Heart right ventricle (tissue), 16 donors: ENCODE results near the gene FAM120C. TPM values are rescaled to one million over a fixed set of nuclear protein-coding genes. Genes with fewer than 3 reads are reported as not detected.

Experiments
- ATAC-seq, 8 donors: fragments of 200-7000 bp; cut with Tn5 transposase; one replicate each; pipeline ENCODE4 v1.9.1; 2020; ENCODE audit warnings: mild to moderate bottlenecking in 8 of 8, moderate library complexity in 8 of 8, moderate number of reproducible peaks in 1 of 8
- DNase-seq, 2 donors: peaks; one replicate each; pipeline ENCODE4 v3.0.0-alpha.2; 2020
- H3K27ac ChIP-seq, 10 donors: fragments of 200-600 bp; sonication (generic) in 2 of 10; one replicate each; pipeline versions ENCODE4 v1.5.0 to v1.8.0; 2020 to 2022; ENCODE audit warnings: mild to moderate bottlenecking in 3 of 10
- H3K27me3 ChIP-seq, 7 donors: fragments of 200-600 bp; one replicate each; pipeline ENCODE4 v1.8.0; 2021 to 2022; ENCODE audit warnings: mild to moderate bottlenecking in 2 of 7
- H3K36me3 ChIP-seq, 9 donors: fragments of 200-600 bp; sonication (generic) in 1 of 9; one replicate each; pipeline versions ENCODE4 v1.5.0 to v1.8.0; 2020 to 2022; ENCODE audit warnings: mild to moderate bottlenecking in 2 of 9
- H3K4me1 ChIP-seq, 9 donors: fragments of 200-600 bp; sonication (generic) in 1 of 9; one replicate each; pipeline versions ENCODE4 v1.5.0 to v1.8.0; 2020 to 2022; ENCODE audit warnings: mild to moderate bottlenecking in 4 of 9
- H3K4me3 ChIP-seq, 10 donors: fragments of 200-600 bp; sonication (generic) in 2 of 10; one replicate each; pipeline versions ENCODE4 v1.5.0 to v1.8.0; 2020 to 2022; ENCODE audit warnings: mild to moderate bottlenecking in 7 of 10, moderate library complexity in 2 of 10
- H3K9me3 ChIP-seq, 11 donors: fragments of 200-600 bp in 10 of 11; sonication (generic) in 2 of 11; one replicate each; pipeline versions ENCODE4 v1.5.0 to v1.8.0; 2013 to 2022; ENCODE audit warnings: mild to moderate bottlenecking in 2 of 11, control low read depth in 1 of 11, moderate library complexity in 1 of 11
- WGBS, 2 donors: extraction: QIAGEN DNeasy Blood & Tissue Kit; methylation state at CpG; one replicate each; pipeline ENCODE4 v1.1.7; 2013; ENCODE audit warnings: inconsistent platforms in 1 of 2; 5-methylcytosine and 5-hydroxymethylcytosine counted together
- intact Hi-C, 10 donors: fragments of 100-400 bp; cut with DNase I; formaldehyde crosslinking; loops; one replicate each; pipeline versions ENCODE4 v1.11.1 to v1.14.2; 2022
- polyA plus RNA-seq, 2 donors: library from polyadenylated mRNA; stranded (reverse); fragments of 200-250 nt; gene quantifications; one replicate each; pipeline ENCODE4 v1.2.3, GENCODE V29; 2013
- total RNA-seq, 10 donors: library from RNA; stranded (reverse); fragmentation: NEBNext Ultra II Directional in 3 of 10; extraction: Animal tissue kit (Norgen Biotek cat#: 25700) in 3 of 10; gene quantifications; one replicate each; pipeline versions ENCODE4 v1.2.1 to v1.2.4, GENCODE V29; 2021 to 2023
- TF ChIP-seq, protein P1 (sequence below), 9 donors: fragments of 200-600 bp; sonication (generic) in 2 of 9; IDR thresholded peaks; one replicate each; pipeline versions ENCODE4 v1.5.0 to v1.8.0; 2021 to 2022; ENCODE audit warnings: antibody characterized with exemption in 9 of 9, mild to moderate bottlenecking in 5 of 9, moderate library complexity in 1 of 9
- donor health status: Arrhythmogenic right ventricular cardiomyopathy.
- donor health status: ischemic (EF 13 %, LVEDD 7.1; RV severe dilation, severe dysfunction).
- donor health status: healthy with polysubstance abuse.
- donor health status: DM: no; HTN: yes; CAD: no.
- donor health status: DM: no; HTN: no; CAD: no.
- donor health status: ischemic (EF 25% LVEDD 6.9; RV normal size, moderate dysfunction).
- donor health status: ischemic (EF 25% LVEDD 5.7; RV mildly dilated, moderate dysfunction).
- donor health status: healthy.
- donor health status: DM: yes; HTN: yes; CAD: no.
- donor health status: Ischemic cardiomyopathy.
- donor health status: ischemic (EF 35%, LVEDD 5.7; RV mildly dilated, moderate dysfunction).
- donor health status: nonischemic (EF 11% LVEDD 7.7; RV severe dilation, severe dysfunction).
- donor health status: DM: yes; HTN: yes; CAD: no.
- donor health status: PGD.
- donor health status: ischemic (EF 29% LVEDD 5.4; RV normal size, mild dysfunction).
- donor health status: nonischemic (EF 23%, LVEDD 6.1; RV moderate dilation, normal function).

The FAM120C gene
- total and polyA plus RNA-seq, 12 donors = 1.7 to 9.4 (median 6.7) TPM

DNA sequence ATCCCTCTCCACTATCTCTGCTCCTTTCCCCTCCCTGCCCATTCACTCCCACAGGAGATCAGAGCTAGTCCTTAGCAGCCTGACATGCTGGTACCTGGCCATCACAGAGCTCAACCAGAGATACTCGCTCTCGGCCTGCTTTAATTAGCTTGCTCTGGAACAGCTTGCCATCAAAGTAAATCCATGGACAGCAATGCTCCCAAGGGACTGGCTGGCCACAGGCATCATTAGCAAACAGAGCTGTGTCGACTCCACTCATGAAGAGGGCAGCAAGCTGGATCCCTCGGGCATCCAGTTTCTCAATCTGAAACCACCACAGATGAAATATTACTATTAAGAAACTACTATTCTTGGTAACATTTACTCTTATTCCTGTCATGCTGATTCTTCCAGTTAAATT is 95.4 kb downstream of the FAM120C start:
- Histone ChIP-seq H3K4me1 (no peaks in the 10 kb centered on the region), H3K9me3 (no peaks in the 10 kb centered on the region), H3K4me3 (no peak overlapping the region), H3K27ac (no peak overlapping the region), H3K27me3 (no peaks in the 10 kb centered on the region), H3K36me3 (peaks cover 0 to 24% (median 0%) of the 10 kb centered on the region in 9 donors)
- DNase-seq (no peak), ATAC-seq (no peak)
- intact Hi-C loops = no loop called here
- WGBS, 2 donors = 73 to 82% methylated on average over 4 of the region's 4 CpGs
- TF ChIP-seq, protein P1, sequence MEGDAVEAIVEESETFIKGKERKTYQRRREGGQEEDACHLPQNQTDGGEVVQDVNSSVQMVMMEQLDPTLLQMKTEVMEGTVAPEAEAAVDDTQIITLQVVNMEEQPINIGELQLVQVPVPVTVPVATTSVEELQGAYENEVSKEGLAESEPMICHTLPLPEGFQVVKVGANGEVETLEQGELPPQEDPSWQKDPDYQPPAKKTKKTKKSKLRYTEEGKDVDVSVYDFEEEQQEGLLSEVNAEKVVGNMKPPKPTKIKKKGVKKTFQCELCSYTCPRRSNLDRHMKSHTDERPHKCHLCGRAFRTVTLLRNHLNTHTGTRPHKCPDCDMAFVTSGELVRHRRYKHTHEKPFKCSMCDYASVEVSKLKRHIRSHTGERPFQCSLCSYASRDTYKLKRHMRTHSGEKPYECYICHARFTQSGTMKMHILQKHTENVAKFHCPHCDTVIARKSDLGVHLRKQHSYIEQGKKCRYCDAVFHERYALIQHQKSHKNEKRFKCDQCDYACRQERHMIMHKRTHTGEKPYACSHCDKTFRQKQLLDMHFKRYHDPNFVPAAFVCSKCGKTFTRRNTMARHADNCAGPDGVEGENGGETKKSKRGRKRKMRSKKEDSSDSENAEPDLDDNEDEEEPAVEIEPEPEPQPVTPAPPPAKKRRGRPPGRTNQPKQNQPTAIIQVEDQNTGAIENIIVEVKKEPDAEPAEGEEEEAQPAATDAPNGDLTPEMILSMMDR (IDR thresholded peaks at IDR 0.05) = no peak

DNA sequence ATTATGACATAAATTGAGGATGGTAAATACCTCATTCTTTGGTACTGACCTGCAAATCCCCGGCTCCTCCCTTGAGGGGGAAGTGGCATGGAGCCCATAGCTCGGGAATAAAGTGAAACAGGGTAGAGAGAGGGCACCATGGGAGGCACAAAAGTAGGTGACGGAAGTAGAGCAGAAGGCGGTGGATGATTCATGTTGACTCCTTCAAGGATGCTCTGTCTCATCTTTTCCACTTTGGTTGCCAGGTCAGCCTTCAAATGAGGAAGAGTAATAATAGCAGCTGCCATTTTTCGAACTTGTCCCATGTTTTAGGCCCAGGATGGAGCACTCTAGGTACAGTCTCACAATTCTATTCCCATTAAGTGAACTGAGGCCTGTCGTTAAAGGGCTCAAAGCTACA is 97.4 kb downstream of the FAM120C start:
- Histone ChIP-seq H3K36me3 (peaks cover 0 to 23% (median 5%) of the 10 kb centered on the region in 9 donors), H3K27ac (no peak overlapping the region), H3K4me1 (no peaks in the 10 kb centered on the region), H3K9me3 (no peaks in the 10 kb centered on the region), H3K27me3 (no peaks in the 10 kb centered on the region), H3K4me3 (no peak overlapping the region)
- intact Hi-C loops = no loop called here
- DNase-seq (no peak), ATAC-seq (no peak)
- 93 to 97% methylated on average over 6 of the region's 6 CpGs for WGBS, 2 donors
- TF ChIP-seq, protein P1 (IDR thresholded peaks at IDR 0.05) = no peak

DNA sequence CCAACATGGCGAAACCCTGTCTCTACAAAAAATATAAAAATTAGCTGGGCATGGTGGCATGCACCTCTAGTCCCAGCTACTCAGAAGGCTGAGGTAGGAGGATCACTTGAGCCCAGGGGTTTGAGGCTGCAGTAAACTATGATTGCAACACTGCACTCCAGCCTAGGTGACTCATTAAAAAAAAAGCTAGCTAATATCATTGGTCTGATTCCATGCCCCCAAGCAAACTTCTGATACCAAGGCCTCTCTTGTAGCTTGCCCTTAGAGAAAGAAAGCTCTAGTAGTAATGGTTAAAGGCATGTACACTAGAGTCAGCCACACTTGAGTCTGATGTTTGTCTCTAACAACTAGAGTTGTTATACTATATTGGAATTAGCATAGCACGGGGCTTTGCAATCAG is 106.2 kb downstream of the FAM120C start:
- DNase-seq (no peak), ATAC-seq (no peak)
- no peaks in the 10 kb centered on the region for H3K4me1 ChIP-seq
- peaks cover 0 to 38% (median 0%) of the 10 kb centered on the region in 9 donors for H3K36me3 ChIP-seq
- no peaks in the 10 kb centered on the region for H3K9me3 ChIP-seq
- 97 to 100% methylated on average over 2 of the region's 2 CpGs for WGBS, 2 donors
- no peaks in the 10 kb centered on the region for H3K27me3 ChIP-seq
- TF ChIP-seq, protein P1 (IDR thresholded peaks at IDR 0.05) = no peak
- H3K4me3 ChIP-seq = no peak overlapping the region
- H3K27ac ChIP-seq = no peak overlapping the region
- intact Hi-C loops = no loop called here

DNA sequence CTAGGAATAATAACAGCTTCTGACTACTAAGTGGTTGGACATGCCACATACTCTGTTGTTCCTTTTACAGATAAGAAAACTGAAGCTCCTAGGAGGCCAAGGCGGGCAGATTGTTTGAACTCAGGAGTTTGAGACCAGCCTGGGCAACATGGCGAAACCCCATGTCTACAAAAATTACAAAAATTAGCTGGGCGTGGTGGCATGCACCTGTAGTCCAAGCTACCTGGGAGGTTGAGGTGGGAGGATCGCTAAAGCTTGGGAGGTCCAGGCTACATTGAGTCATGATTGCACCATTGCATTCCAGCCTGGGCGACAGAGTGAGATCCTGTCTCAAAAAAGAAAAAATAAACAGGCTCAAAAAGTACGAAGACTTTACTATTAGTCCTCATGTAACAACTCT is 108.2 kb downstream of the FAM120C start:
- 96 to 98% methylated on average over 6 of the region's 6 CpGs for WGBS, 2 donors
- intact Hi-C loops = no loop called here
- H3K36me3 ChIP-seq = peaks cover 0 to 31% (median 0%) of the 10 kb centered on the region in 9 donors
- no peak for ATAC-seq
- TF ChIP-seq, protein P1 (IDR thresholded peaks at IDR 0.05) = no peak
- H3K27me3 ChIP-seq = no peaks in the 10 kb centered on the region
- no peak overlapping the region for H3K4me3 ChIP-seq
- H3K27ac ChIP-seq = no peak overlapping the region
- H3K4me1 ChIP-seq = no peaks in the 10 kb centered on the region
- DNase-seq = no peak
- H3K9me3 ChIP-seq = no peaks in the 10 kb centered on the region
